ENCODE data around the gene ADGRL3. TPM values are rescaled to one million over a fixed set of nuclear protein-coding genes. Genes with fewer than 3 reads are reported as not detected.

ADGRL3 gene
- total RNA-seq, 1 donor from 2014 or later, result 31.3 TPM

GRCh38 chr4:61225656-61226055, 25.5 kb downstream of the ADGRL3 start:
- Mint-ChIP-seq H3K27ac (ENCODE audit: unreplicated experiment) (no peak overlapping the region), H3K4me3 (ENCODE audit: unreplicated experiment) (no peak overlapping the region), H3K4me1 (ENCODE audit: low read depth, unreplicated experiment) (peaks cover 5% of the 10 kb centered on the region), H3K9me3 (ENCODE audit: unreplicated experiment) (no peaks in the 10 kb centered on the region), H3K36me3 (ENCODE audit: low read depth, unreplicated experiment) (no peaks in the 10 kb centered on the region), H3K27me3 (ENCODE audit: low read depth, unreplicated experiment) (no peaks in the 10 kb centered on the region)
- Histone ChIP-seq H3K79me2 (ENCODE audit: insufficient read depth, low read length) (no peaks in the 10 kb centered on the region), H3K4me2 (ENCODE audit: low read length) (no peak overlapping the region), H3K27ac (ENCODE audit: low read depth, low read length) (no peak overlapping the region), H3K4me3 (ENCODE audit: insufficient read depth, low read depth, low read length) (no peak overlapping the region), H3K9me3 (ENCODE audit: insufficient read depth, low read depth, low read length) (no peaks in the 10 kb centered on the region), H3K36me3 (ENCODE audit: insufficient read depth, low read length) (no peaks in the 10 kb centered on the region), H3K27me3 (ENCODE audit: insufficient read depth, low read length) (no peaks in the 10 kb centered on the region), H3K4me1 (ENCODE audit: insufficient read depth, low read length) (no peaks in the 10 kb centered on the region), H4K20me1 (ENCODE audit: insufficient read depth, low read length) (no peaks in the 10 kb centered on the region), H3K9ac (ENCODE audit: low read length) (no peak overlapping the region), H2AFZ (ENCODE audit: low read depth, low read length) (no peak overlapping the region)
- FAIRE-seq (no peak), DNase-seq (ENCODE audit: low read depth) (no peak)
- TF ChIP-seq EZH2 (IDR thresholded peaks at IDR 0.05; ENCODE audit: insufficient read depth, low read length), result no peak
- TF ChIP-seq CTCF (IDR thresholded peaks at IDR 0.05; ENCODE audit: insufficient read depth, low read depth, low read length), result no peak

- no peaks in the 10 kb centered on the region for H3K9me3 ChIP-seq (ENCODE audit: insufficient read depth, low read depth, low read length)
- DNase-seq (ENCODE audit: low read depth), result no peak
- no peak overlapping the region for H3K27ac ChIP-seq (ENCODE audit: low read depth, low read length)
- H4K20me1 ChIP-seq (ENCODE audit: insufficient read depth, low read length), result no peaks in the 10 kb centered on the region
- H3K36me3 ChIP-seq (ENCODE audit: insufficient read depth, low read length), result no peaks in the 10 kb centered on the region
- TF ChIP-seq CTCF (IDR thresholded peaks at IDR 0.05; ENCODE audit: insufficient read depth, low read depth, low read length) (no peak), EZH2 (IDR thresholded peaks at IDR 0.05; ENCODE audit: insufficient read depth, low read length) (no peak)
- Mint-ChIP-seq H3K27me3 (ENCODE audit: low read depth, unreplicated experiment) (no peaks in the 10 kb centered on the region), H3K36me3 (ENCODE audit: low read depth, unreplicated experiment) (no peaks in the 10 kb centered on the region), H3K27ac (ENCODE audit: unreplicated experiment) (no peak overlapping the region), H3K9me3 (ENCODE audit: unreplicated experiment) (no peaks in the 10 kb centered on the region), H3K4me1 (ENCODE audit: low read depth, unreplicated experiment) (no peaks in the 10 kb centered on the region), H3K4me3 (ENCODE audit: unreplicated experiment) (no peak overlapping the region)
- no peak overlapping the region for H2AFZ ChIP-seq (ENCODE audit: low read depth, low read length)
- H3K27me3 ChIP-seq (ENCODE audit: insufficient read depth, low read length), result no peaks in the 10 kb centered on the region
- no peaks in the 10 kb centered on the region for H3K79me2 ChIP-seq (ENCODE audit: insufficient read depth, low read length)
- no peak for FAIRE-seq
- H3K4me3 ChIP-seq (ENCODE audit: insufficient read depth, low read depth, low read length), result no peak overlapping the region
- H3K9ac ChIP-seq (ENCODE audit: low read length), result no peak overlapping the region
- H3K4me2 ChIP-seq (ENCODE audit: low read length), result no peak overlapping the region
- no peaks in the 10 kb centered on the region for H3K4me1 ChIP-seq (ENCODE audit: insufficient read depth, low read length)
Observed at GRCh38 chr4:61231421-61231820, 31.3 kb downstream of the ADGRL3 start.

- no peak overlapping the region for H3K4me2 ChIP-seq (ENCODE audit: low read length)
- no peaks in the 10 kb centered on the region for H3K4me1 ChIP-seq (ENCODE audit: insufficient read depth, low read length)
- H3K9ac ChIP-seq (ENCODE audit: low read length), result no peak overlapping the region
- TF ChIP-seq EZH2 (IDR thresholded peaks at IDR 0.05; ENCODE audit: insufficient read depth, low read length) (no peak), CTCF (IDR thresholded peaks at IDR 0.05; ENCODE audit: insufficient read depth, low read depth, low read length) (no peak)
- H3K9me3 ChIP-seq (ENCODE audit: insufficient read depth, low read depth, low read length), result no peaks in the 10 kb centered on the region
- H3K4me3 ChIP-seq (ENCODE audit: insufficient read depth, low read depth, low read length), result no peak overlapping the region
- no peaks in the 10 kb centered on the region for H3K27me3 ChIP-seq (ENCODE audit: insufficient read depth, low read length)
- no peak overlapping the region for H3K4me3 Mint-ChIP-seq (ENCODE audit: unreplicated experiment)
- no peaks in the 10 kb centered on the region for H3K4me1 Mint-ChIP-seq (ENCODE audit: low read depth, unreplicated experiment)
- no peaks in the 10 kb centered on the region for H3K79me2 ChIP-seq (ENCODE audit: insufficient read depth, low read length)
- no peaks in the 10 kb centered on the region for H3K36me3 Mint-ChIP-seq (ENCODE audit: low read depth, unreplicated experiment)
- DNase-seq (ENCODE audit: low read depth), result no peak
- H2AFZ ChIP-seq (ENCODE audit: low read depth, low read length), result no peak overlapping the region
- H3K36me3 ChIP-seq (ENCODE audit: insufficient read depth, low read length), result no peaks in the 10 kb centered on the region
- no peaks in the 10 kb centered on the region for H3K27me3 Mint-ChIP-seq (ENCODE audit: low read depth, unreplicated experiment)
- no peak overlapping the region for H3K27ac ChIP-seq (ENCODE audit: low read depth, low read length)
- H3K27ac Mint-ChIP-seq (ENCODE audit: unreplicated experiment), result no peak overlapping the region
- FAIRE-seq, result no peak
- no peaks in the 10 kb centered on the region for H4K20me1 ChIP-seq (ENCODE audit: insufficient read depth, low read length)
- H3K9me3 Mint-ChIP-seq (ENCODE audit: unreplicated experiment), result no peaks in the 10 kb centered on the region
Observed at GRCh38 chr4:61239250-61239649, 39.1 kb downstream of the ADGRL3 start.
